HG03135 (cell line): Measurements from ENCODE around the gene SPOP.

Experiments
- ATAC-seq: cut with Tn5 transposase; IDR thresholded peaks from one replicate; pipeline ENCODE4 v1.9.1; 2021; ENCODE audit warnings: mild to moderate bottlenecking, moderate library complexity; ENCODE audit not compliant: unreplicated experiment

SPOP gene

DNA sequence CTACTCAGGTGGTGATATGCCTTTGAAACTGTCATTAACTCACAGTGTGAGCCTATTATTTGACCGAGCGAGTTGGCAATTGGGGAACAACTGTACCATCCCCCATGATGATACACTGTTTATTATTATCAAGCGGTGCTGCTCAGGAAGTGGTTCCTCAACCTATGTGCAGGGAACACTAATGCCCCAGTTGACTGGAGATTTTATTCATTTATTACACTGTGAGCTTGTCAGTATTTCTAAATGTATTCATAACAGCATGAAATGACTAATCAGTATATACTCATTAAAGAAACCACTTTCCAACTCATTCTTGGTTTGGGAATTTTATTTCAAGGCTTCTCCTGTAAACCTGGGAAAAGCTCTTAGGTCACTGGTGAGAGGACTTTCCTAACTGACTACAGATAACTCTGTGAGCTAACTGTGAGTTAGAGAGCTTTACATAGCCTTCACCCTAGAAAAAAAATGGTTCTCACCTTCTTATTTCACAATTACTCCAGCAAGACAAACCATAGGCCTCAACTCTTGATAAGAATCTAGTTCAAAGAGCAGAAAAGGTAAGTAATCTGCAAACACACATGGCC lies 59.8 kb downstream of the SPOP start:
- no peak for ATAC-seq

DNA sequence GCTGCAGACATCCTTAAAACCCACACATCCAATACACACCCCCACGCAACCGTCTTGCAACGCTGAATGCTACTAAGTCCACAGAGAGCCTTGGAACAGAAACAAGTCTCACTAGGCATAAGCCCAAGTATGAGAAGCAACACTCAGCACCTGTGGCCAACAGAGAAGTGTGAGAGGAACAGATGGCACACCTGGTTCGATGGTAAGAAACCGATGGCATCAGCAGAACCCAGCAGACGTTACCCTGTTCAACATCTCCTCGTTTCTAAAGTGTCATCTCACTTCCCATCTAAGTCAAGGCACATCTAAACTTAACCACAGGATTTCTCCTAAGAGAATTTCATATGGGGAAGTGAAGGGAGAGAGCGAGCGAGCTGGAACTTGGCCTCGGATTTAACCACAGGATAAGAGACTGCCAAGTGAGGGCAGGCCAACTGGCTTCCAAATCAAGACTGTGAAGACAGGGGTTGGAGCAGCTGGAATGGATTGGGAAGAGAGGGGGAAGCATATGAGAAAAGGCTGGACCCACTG lies 61.2 kb downstream of the SPOP start:
- no peak for ATAC-seq

GRCh38 chr17:49616086-49616485 lies 61.8 kb downstream of the SPOP start:
- no peak for ATAC-seq

DNA sequence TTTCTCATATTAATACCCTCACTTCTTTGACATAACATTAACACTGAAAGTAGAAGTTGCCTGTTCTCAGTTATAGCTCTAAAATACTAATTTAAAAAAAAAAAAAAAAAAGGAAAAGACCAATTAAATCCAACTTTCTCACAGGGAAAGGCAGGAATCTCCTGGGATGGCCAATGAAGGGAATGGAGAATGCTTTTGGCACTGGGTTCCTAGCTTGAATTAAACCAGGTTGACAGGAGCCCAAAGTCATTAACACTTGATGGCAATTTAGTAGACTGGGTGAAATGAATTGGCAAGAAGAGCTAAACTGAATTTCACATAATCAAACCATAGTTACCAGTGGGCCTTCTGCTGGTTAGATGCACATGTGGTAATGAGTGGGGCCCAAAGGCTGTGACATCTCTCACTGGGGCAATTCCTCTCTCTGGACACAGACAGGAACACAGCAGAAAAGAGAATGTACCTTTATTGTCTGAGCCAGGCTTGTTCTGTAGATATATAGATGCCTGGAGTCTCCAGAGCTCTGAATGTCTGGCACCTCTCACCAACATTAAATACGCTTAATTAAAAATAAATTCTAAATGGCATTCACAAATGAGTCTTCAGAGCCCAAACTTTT lies 64.6 kb downstream of the SPOP start:
- ATAC-seq: no peak

DNA sequence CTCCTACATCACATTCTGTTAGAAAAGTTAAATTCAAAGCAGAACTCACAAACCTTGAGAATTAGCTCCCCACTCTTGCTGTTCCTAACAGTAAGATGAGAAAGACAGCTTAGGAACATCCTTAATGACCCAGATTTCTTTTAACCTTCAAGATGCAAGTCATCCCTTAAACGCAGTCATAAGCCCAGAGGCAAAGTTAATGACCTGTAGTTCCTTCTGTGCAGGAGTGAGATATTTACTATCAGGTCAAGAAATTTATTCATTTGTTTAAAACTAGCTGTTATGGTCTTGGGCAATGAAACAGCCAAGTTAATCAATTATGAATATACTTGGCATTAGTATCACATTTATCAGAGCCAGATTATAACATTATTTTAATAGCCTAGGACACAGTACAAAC lies 65.2 kb downstream of the SPOP start:
- ATAC-seq: no peak

DNA sequence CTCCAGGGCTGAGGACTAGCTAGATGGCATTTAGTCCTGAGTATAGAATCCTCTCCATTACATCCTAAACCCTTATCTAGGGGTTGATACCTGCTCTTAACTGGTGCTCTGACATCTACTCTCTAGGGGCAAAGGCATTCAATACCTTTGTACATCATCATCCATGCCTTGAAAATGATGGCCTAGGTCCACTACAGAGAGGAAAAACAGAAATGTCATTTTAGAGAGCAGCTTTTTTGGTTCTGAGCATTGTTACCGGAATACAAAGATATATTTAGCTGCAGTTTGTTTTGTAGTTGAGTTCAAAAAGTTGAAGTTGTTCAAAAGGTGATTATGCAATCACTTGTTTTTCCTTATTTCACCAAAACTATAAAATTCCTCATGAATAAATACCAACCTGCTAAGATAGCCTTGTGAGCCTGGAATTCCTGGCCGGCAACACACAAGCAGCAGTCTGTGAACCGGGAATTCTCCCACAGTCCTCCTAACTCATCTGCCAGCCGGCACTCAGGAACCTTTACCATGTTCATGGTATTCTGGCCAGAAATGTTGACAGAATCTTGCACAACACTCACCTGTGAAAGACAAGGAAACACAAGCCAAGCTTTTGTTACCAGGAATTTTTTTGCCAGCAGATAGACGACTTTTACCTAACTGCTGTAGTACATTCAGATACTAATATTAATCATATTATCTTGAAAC lies 66.9 kb downstream of the SPOP start:
- no peak for ATAC-seq

DNA sequence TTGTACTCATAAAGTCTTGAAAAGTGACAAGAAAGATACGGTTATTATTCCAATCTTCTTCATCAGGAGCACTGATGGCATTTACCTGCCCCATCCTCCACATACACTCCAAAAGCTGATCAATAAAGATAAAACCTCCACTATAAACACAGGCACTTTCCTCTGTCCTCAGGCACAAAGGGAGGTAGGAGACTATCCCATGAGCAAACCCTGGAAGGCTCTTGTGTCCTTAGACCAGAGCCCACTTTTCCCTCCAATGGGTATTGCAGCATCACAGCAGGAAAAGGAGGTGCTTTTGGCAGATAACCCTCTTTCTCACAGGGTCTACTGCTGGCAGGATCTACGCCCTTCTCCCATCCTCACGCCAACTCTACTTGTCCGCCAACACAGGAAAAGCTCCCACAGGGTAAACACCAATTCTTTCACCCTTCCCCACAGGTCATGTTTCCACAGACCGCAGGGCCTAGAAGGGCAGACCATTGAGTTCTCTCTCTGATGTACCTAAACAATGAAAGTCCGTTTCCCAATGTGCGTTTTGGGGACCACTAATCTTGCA lies 73.5 kb downstream of the SPOP start:
- ATAC-seq: no peak

DNA sequence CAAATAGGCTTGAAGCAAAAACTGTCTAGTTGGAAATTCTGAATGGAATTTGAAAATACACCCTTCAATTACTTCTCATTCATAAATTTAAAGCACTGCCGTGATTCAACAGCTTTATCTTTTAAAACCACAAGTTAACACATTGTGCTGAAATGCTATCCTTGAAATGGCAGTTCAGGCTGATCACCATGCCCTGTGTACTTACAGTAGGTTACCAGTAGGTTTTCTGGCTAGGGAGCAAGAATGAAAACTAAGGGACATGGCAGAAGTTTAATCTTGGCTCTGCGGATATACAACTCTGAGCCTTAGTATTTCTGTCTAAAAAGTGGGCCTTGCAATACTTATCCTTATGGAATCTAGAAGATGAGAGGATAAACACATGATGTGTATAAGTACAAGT lies 74.2 kb downstream of the SPOP start:
- no peak for ATAC-seq

DNA sequence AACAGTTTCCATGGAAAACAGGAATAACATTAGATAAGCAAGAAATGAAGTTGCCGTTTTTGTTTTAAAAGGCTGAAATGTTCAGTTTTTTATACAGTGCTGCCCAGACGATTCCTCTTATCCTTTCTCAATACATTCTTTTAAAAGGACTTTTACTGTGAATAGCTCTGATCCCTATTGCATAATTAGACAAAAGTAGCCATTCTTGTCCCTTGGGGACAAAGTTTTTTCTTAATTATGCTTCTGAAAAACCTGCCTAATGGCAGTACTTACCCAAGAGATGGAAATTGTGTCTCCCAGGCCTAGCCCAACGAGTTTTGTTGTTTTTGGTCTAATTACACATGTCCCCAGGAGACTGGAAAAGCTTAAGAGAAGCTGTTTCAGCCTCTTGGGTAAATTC lies 74.7 kb downstream of the SPOP start:
- no peak for ATAC-seq

DNA sequence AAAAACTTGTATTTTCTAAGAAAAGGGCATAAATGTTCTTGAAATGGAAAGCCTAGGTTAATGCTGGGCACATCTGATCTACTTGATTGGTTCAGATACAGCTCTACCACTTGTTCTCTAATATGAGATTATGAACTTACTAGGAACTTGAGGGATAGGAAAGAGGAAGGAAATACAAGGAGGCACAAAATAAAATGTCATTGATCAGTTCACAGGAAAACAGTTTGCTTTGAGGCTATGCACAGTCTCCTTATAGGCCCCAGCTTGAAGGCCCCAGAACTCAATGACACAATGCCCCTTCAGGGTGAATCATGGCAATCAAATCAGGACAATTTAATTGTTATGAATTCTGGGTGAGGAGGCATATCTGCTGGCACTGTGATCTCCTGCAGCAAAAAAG lies 75.1 kb downstream of the SPOP start:
- no peak for ATAC-seq

DNA sequence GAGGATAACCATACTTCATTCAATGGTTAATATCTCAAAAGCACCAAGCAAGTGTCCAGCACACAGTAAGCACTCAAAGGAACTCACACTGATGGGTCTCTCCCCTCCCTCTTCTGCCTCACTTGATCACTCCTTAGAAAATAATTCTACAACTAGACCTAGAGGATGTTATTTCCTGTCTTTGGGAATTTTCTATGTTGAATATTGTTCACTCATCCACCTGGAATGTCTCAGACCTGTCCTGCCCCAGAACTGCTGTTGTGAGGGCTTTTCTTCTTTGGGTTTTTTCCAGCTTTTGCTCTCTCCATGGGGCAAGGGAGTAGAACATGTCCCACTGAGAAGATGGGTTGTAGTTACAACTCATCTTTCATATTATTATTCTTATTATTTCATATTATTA lies 76.9 kb downstream of the SPOP start:
- no peak for ATAC-seq

DNA sequence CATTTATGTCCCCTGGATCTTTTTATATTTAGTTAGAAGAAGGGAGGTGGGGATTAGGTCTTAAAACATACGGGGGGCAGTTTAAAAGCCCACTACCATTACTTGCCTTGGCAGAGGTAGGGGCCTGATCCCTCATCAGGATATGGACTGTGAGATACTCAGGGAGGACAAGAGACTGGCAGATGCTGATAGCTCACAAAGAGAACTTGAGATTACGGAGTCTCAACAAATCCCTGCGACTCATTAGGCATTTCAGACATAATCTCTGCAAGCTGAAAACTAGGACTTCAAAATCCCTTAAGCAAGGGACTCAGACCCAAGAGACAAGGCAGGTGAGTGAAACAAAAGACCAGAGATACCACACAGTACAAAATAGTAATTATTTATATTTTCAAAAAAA lies 79.0 kb downstream of the SPOP start:
- ATAC-seq: no peak

GRCh38 chr17:49597928-49598655 lies 79.8 kb downstream of the SPOP start:
- no peak for ATAC-seq

- no peak for ATAC-seq
Observed at GRCh38 chr17:49597436-49597835, 80.5 kb downstream of the SPOP start.

- ATAC-seq: no peak
Observed at GRCh38 chr17:49596613-49597244, 81.2 kb downstream of the SPOP start.

GRCh38 chr17:49595980-49596379 lies 81.9 kb downstream of the SPOP start:
- no peak for ATAC-seq

GRCh38 chr17:49595328-49595727 lies 82.6 kb downstream of the SPOP start:
- ATAC-seq: no peak

DNA sequence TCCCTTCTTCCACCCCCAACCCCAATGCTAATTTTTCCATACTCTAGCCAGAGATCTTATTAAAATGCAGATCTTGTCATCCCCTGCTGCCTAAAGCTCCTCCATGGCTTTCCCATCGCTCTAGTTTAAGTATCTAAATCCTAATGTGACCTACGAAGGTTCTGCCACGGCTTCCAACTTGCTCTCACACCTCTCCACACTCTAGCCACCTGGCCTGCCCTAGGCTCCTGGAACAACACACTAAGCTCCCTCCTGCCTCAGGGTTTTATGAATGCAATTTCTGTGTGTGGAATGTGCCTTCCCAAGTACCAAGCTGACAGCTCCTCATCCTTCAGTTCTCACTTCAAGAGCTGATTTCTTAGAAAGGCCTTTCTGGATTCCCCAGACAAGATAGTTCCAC lies 85.6 kb downstream of the SPOP start:
- no peak for ATAC-seq

DNA sequence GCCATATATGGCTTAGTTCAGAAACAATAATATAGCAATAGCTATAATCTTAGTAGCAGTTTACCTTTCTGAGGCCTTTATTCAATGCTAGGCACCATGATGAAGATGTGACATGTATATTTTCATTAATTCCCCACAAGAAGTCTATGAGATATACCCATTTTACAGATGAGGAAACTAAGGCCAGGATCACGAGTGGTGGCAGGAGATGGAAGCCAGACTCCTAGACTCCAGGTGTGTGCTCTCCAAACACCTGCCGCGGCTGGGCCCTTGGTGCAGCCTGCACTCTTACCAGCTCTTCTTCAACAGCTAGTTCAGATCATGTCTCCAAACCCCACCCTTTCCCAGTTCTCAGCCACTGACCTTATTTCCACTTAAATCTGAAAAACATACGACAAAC lies 87.0 kb downstream of the SPOP start:
- no peak for ATAC-seq

DNA sequence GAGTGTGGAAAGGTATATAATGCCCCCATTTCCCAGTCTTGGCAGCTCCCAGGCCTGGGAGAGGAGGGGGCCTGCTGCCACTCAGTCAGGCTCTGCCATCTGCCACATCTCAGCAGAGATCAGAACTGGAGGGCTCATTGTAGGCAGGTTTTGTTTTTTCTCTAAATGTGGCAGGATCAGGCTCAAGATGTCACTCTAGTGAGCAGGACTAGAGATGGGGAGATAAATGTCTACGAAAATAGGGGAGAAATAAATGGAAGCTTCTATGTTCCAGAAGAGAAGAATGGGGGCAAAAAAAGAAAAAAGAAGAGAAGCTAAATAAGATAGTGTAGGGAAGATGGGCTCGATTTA lies 88.3 kb downstream of the SPOP start:
- no peak for ATAC-seq
